GM12878 (cell line): ENCODE data around the gene DSC3. TPM values are rescaled to one million over a fixed set of nuclear protein-coding genes. Genes with fewer than 3 reads are reported as not detected.

Source experiments
- ATAC-seq: fragments of 200-7000 bp; cut with Tn5 transposase; 3 replicates; pipeline ENCODE4 v1.9.1; 2020; ENCODE audit warnings: mild to moderate bottlenecking, moderate library complexity
- BruUV-seq: library from RNA; stranded (reverse); fragments of 400-500 nt; replicated peaks from 2 replicates; lab custom pipeline; 2021; lab: Mats Ljungman, UMichigan
- CTCF ChIA-PET: fragments of 300-600 bp; sonication (Branson Sonifier 250); formaldehyde crosslinking; extraction: SDS; loops from one replicate; lab custom pipeline; 2021; ENCODE audit warnings: inconsistent platforms; lab: Yijun Ruan, JAX
- POLR2A ChIA-PET: fragments of 350-600 bp; formaldehyde crosslinking; extraction: SDS; loops from one replicate; lab custom pipeline; 2021; ENCODE audit warnings: inconsistent platforms; lab: Charles Lee
- RAD21 ChIA-PET: fragments of 300-600 bp; sonication (Branson Sonifier 250); formaldehyde crosslinking; loops from one replicate; lab custom pipeline; 2023; ENCODE audit warnings: antibody characterized with exemption; ENCODE audit not compliant: unreplicated experiment; lab: Charles Lee
- SMC1A ChIA-PET: fragments of 300-600 bp; sonication (Branson Sonifier 250); formaldehyde crosslinking; loops from one replicate; lab custom pipeline; 2023; ENCODE audit not compliant: unreplicated experiment, uncharacterized antibody; lab: Charles Lee
- DNase-seq: peaks from one replicate; pipeline ENCODE4 v3.0.0-alpha.2; 2011; ENCODE audit warnings: low read depth, low spot score
- FAIRE-seq: peaks from 3 replicates; lab custom pipeline; 2011; peaks lifted over from hg19 to GRCh38; lab: Jason Lieb, UNC
- H2AFZ ChIP-seq: 2 replicates; pipeline ENCODE4 v1.6.0; 2011; ENCODE audit warnings: low read depth, low read length, control low read depth; ENCODE audit not compliant: control insufficient read depth
- H3K27ac ChIP-seq: 2 replicates; pipeline ENCODE4 v1.5.1; 2011; ENCODE audit warnings: control low read depth; ENCODE audit not compliant: control insufficient read depth, insufficient read depth
- H3K27me3 ChIP-seq, 2 experiments: replicated peaks in 1 of 2; 2 replicates each; pipeline versions ENCODE4 v1.6.0 to v1.6.1; 2011; ENCODE audit warnings: low read length in 1 of 2; ENCODE audit not compliant: control insufficient read depth in 2 of 2, insufficient read depth in 2 of 2
- H3K36me3 ChIP-seq, 2 experiments: 2 replicates each; pipeline ENCODE4 v1.5.1; 2011; ENCODE audit warnings: low read length in 1 of 2; ENCODE audit not compliant: control insufficient read depth in 2 of 2, insufficient read depth in 2 of 2
- H3K4me1 ChIP-seq: 2 replicates; pipeline ENCODE4 v1.6.1; 2011; ENCODE audit warnings: mild to moderate bottlenecking, low read length, moderate library complexity, mixed read lengths; ENCODE audit not compliant: control insufficient read depth, insufficient read depth
- H3K4me2 ChIP-seq: 2 replicates; pipeline ENCODE4 v1.6.0; 2011; ENCODE audit warnings: control low read depth; ENCODE audit not compliant: control insufficient read depth, insufficient read depth
- H3K4me3 ChIP-seq: fragments of 200-600 bp; sonication (generic); 2 replicates; pipeline ENCODE4 v1.5.1; 2016
- H3K79me2 ChIP-seq: 2 replicates; pipeline ENCODE4 v1.6.0; 2011; ENCODE audit warnings: low read length; ENCODE audit not compliant: control insufficient read depth, insufficient read depth
- H3K9ac ChIP-seq: 2 replicates; pipeline ENCODE4 v1.8.0; 2011; ENCODE audit warnings: low read length, control low read depth, mixed read lengths; ENCODE audit not compliant: control insufficient read depth, insufficient read depth
- H3K9me3 ChIP-seq: replicated peaks from 3 replicates; pipeline ENCODE4 v1.5.1; 2011; ENCODE audit warnings: mild to moderate bottlenecking, low read length; ENCODE audit not compliant: control insufficient read depth, insufficient read depth
- H4K20me1 ChIP-seq: 2 replicates; pipeline ENCODE4 v1.6.0; 2011; ENCODE audit not compliant: control insufficient read depth, insufficient read depth
- CEBPB ChIP-seq, 2 experiments: fragments of 150-350 bp in 1 of 2; IDR thresholded peaks; 2 replicates each; pipeline ENCODE4 v1.6.1; 2012 to 2014; ENCODE audit warnings: low read depth in 2 of 2, low read length in 2 of 2, borderline replicate concordance in 1 of 2, inconsistent platforms in 1 of 2
- CHD4 ChIP-seq: fragments of 200-600 bp; sonication (generic); IDR thresholded peaks from 2 replicates; pipeline ENCODE4 v1.6.1; 2016; ENCODE audit warnings: mild to moderate bottlenecking
- DPF2 ChIP-seq: fragments of 450-650 bp; IDR thresholded peaks from 2 replicates; pipeline ENCODE4 v1.6.1; 2017; ENCODE audit warnings: mild to moderate bottlenecking
- ELK1 ChIP-seq: IDR thresholded peaks from 2 replicates; pipeline ENCODE4 v1.6.1; 2012; ENCODE audit warnings: low read depth, low read length, improper control_type of control experiment
- EZH2 ChIP-seq: IDR thresholded peaks from 2 replicates; pipeline ENCODE4 v1.6.1; 2012; ENCODE audit warnings: low read depth, mild to moderate bottlenecking, control low read depth, inconsistent platforms, low read length, borderline replicate concordance; ENCODE audit not compliant: control insufficient read depth
- FOXM1 ChIP-seq: IDR thresholded peaks from 2 replicates; pipeline ENCODE4 v1.6.1; 2012; ENCODE audit warnings: low read depth, mild to moderate bottlenecking, inconsistent platforms, low read length, moderate library complexity
- HDAC2 ChIP-seq: fragments of 200-600 bp; sonication (generic); IDR thresholded peaks from 2 replicates; pipeline ENCODE4 v1.6.1; 2017
- HDGF ChIP-seq: fragments of 450-650 bp; IDR thresholded peaks from 2 replicates; pipeline ENCODE4 v1.6.1; 2016; ENCODE audit warnings: antibody characterized with exemption
- MTA2 ChIP-seq: fragments of 450-650 bp; IDR thresholded peaks from 2 replicates; pipeline ENCODE4 v1.6.1; 2016; ENCODE audit warnings: low read depth, mild to moderate bottlenecking, moderate library complexity
- RB1 ChIP-seq: fragments of 450-650 bp; formaldehyde crosslinking; IDR thresholded peaks from 2 replicates; pipeline ENCODE4 v1.6.1; 2017; ENCODE audit warnings: mild to moderate bottlenecking, borderline replicate concordance
- RELA ChIP-seq: fragments of 450-650 bp; IDR thresholded peaks from 2 replicates; pipeline ENCODE4 v1.8.0; 2014; ENCODE audit warnings: borderline replicate concordance; ENCODE audit not compliant: partially characterized antibody
- SKIL ChIP-seq: fragments of 450-650 bp; IDR thresholded peaks from 2 replicates; pipeline ENCODE4 v1.6.1; 2017; ENCODE audit warnings: mild to moderate bottlenecking, low read depth, inconsistent platforms; ENCODE audit not compliant: poor library complexity, severe bottlenecking
- STAT1 ChIP-seq: fragments of 450-650 bp; conservative IDR thresholded peaks from 2 replicates; pipeline ENCODE4 v1.6.1; 2014; ENCODE audit warnings: antibody characterized with exemption, mild to moderate bottlenecking
- STAT3 ChIP-seq: IDR thresholded peaks from 2 replicates; pipeline ENCODE4 v1.6.1; 2011; ENCODE audit warnings: low read depth, low read length, improper control_type of control experiment
- TAF1 ChIP-seq: IDR thresholded peaks from 2 replicates; pipeline ENCODE4 v1.6.1; 2011; ENCODE audit warnings: mild to moderate bottlenecking, low read depth, low read length, borderline replicate concordance
- ZNF274 ChIP-seq: IDR thresholded peaks from one replicate; pipeline ENCODE4 v1.8.0; 2011; ENCODE audit not compliant: insufficient read length, insufficient read depth
- WGBS: methylation state at CpG from one replicate; pipeline ENCODE4 v1.1.6; 2016; ENCODE audit warnings: low lambda C conversion rate; ENCODE audit not compliant: insufficient replicate concordance, insufficient coverage; ENCODE audit errors: missing lambda C conversion rate; 5-methylcytosine and 5-hydroxymethylcytosine counted together
- in situ Hi-C: fragments of 300-500 bp; cut with MboI; formaldehyde crosslinking; loops from 9 replicates; pipeline ENCODE4 v1.14.3; 2018; ENCODE audit warnings: mixed read lengths
- intact Hi-C: fragments of 100-400 bp; cut with micrococcal nuclease; formaldehyde crosslinking; loops from one replicate; pipeline ENCODE4 v1.14.2; 2022; ENCODE audit not compliant: unreplicated experiment
- polyA plus RNA-seq, 11 experiments: library from polyadenylated mRNA; depleted of rRNA in 4 of 11; unstranded in 6 of 11; stranded (reverse) in 5 of 11; fragments of >200 nt; fragmentation: Nextera tagmentation in 4 of 11; fragmentation: Illumina TruSeq in 1 of 11; extraction: Ambion mirVana in 4 of 11; extraction: Trizol in 1 of 11; gene quantifications; 1 replicate in 1 of 11; 2 replicates in 10 of 11; pipeline versions ENCODE4 v1.2.1 to v1.2.3, GENCODE V29; 2011 to 2016; ENCODE audit warnings: inconsistent platforms in 2 of 11, missing spikeins in 2 of 11, low read depth in 1 of 11
- total RNA-seq, 4 experiments: library from RNA; depleted of rRNA in 3 of 4; stranded (reverse); fragments of >200 nt in 3 of 4; fragmentation: Illumina TruSeq in 1 of 4; extraction: Trizol in 1 of 4; gene quantifications; 2 replicates each; pipeline versions ENCODE4 v1.2.1 to v1.2.3, GENCODE V29; 2013 to 2021
- TF ChIP-seq, protein P1 (sequence below): fragments of 450-650 bp; IDR thresholded peaks from 2 replicates; pipeline ENCODE4 v1.6.1; 2018; ENCODE audit warnings: borderline replicate concordance, mild to moderate bottlenecking; ENCODE audit not compliant: partially characterized antibody

The DSC3 gene
- total and polyA plus RNA-seq, 10 of the 15 experiments (the other 5 are each of a cell fraction or from before 2014, with no cell fraction given), result 0.01 to 2.9 (median 1.6) TPM

DNA sequence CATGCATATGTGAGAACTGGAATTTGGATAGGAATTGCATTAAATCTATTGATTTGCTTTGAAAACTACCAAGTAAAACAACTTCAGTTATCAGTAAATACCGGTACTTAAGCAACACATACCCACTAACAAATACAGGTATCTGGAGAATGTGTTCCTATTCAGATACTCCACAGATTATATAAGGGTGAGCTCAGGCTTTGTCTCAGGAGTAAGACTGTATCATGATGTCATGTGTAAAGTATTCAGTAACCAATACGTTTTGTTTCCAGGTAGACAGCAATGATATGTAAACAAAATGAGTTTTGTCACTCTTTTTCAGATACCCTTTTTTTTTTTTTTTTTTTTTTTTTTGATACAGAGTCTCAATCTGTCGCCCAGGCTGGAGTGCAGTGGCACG is 74.8 kb downstream of the DSC3 start (continued):
- no peak for TF ChIP-seq ELK1
- TF ChIP-seq EZH2, result no peak
- no peak for TF ChIP-seq DPF2
- no peak for TF ChIP-seq HDAC2

DNA sequence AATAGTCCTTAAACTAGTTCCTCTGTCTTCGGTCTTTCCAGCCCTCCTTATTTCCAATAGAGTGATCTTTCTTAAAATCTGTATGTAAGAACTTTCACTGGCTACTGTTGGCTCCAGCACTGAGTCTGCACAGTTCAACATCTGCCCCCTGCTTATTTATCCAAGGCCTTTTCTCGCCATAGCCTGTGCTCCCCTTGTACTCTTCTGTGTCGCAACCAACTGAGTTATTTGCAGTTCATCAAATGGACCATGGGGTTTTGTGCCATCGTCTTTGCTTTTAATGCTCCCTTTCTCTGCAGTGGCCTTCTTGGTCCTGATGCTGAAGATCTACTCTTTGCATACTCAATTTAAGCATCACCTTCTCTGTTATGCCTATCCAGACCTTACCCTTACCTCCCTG is 77.3 kb downstream of the DSC3 start:
- ATAC-seq (no peak), FAIRE-seq (no peak), DNase-seq (no peak)
- H3K27ac ChIP-seq, result no peak overlapping the region
- SMC1A ChIA-PET, result no interaction called here
- no peaks in the 10 kb centered on the region for H4K20me1 ChIP-seq
- in situ Hi-C loops (no loop called here), intact Hi-C loops (no loop called here)
- no peaks in the 10 kb centered on the region for H3K9me3 ChIP-seq
- RAD21 ChIA-PET, result no interaction called here
- H3K4me1 ChIP-seq, result no peaks in the 10 kb centered on the region
- POLR2A ChIA-PET, result no interaction called here
- no peak overlapping the region for H3K4me2 ChIP-seq
- BruUV-seq, result no TSS peak
- no peaks in the 10 kb centered on the region for H3K27me3 ChIP-seq
- no peaks in the 10 kb centered on the region for H3K79me2 ChIP-seq
- H3K36me3 ChIP-seq, result no peaks in the 10 kb centered on the region
- no peak overlapping the region for H2AFZ ChIP-seq
- CTCF ChIA-PET, result no interaction called here
- H3K9ac ChIP-seq, result no peak overlapping the region
- WGBS, result 22% methylated on average over 4 of the region's 4 CpGs
- no peak overlapping the region for H3K4me3 ChIP-seq
- TF ChIP-seq MTA2 (no peak), RELA (no peak), STAT1 (no peak), CHD4 (no peak), SKIL (no peak), ELK1 (no peak), CEBPB (IDR thresholded peaks at IDR 0.05; ENCODE audit: borderline replicate concordance in 1 of 2, low read depth in 2 of 2, low read length in 2 of 2) (no peak), FOXM1 (no peak), RB1 (no peak), TAF1 (no peak), STAT3 (no peak), HDGF (no peak), ZNF274 (no peak)
- TF ChIP-seq, protein P1, sequence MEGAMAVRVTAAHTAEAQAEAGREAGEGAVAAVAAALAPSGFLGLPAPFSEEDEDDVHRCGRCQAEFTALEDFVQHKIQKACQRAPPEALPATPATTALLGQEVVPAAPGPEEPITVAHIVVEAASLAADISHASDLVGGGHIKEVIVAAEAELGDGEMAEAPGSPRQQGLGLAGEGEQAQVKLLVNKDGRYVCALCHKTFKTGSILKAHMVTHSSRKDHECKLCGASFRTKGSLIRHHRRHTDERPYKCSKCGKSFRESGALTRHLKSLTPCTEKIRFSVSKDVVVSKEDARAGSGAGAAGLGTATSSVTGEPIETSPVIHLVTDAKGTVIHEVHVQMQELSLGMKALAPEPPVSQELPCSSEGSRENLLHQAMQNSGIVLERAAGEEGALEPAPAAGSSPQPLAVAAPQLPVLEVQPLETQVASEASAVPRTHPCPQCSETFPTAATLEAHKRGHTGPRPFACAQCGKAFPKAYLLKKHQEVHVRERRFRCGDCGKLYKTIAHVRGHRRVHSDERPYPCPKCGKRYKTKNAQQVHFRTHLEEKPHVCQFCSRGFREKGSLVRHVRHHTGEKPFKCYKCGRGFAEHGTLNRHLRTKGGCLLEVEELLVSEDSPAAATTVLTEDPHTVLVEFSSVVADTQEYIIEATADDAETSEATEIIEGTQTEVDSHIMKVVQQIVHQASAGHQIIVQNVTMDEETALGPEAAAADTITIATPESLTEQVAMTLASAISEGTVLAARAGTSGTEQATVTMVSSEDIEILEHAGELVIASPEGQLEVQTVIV, result no peak
